GM19238 (cell line): Measurements from ENCODE around the gene STK39.
"Not testable (repeated sequence)": the region's sequence is repeated elsewhere in the genome, so short reads cannot be mapped to it uniquely, and the experiment has no call there.

Source experiments
- DNase-seq: peaks from one replicate; pipeline ENCODE4 v3.0.0; 2011; ENCODE audit warnings: low spot score; ENCODE audit not compliant: insufficient read length

Gene STK39

DNA sequence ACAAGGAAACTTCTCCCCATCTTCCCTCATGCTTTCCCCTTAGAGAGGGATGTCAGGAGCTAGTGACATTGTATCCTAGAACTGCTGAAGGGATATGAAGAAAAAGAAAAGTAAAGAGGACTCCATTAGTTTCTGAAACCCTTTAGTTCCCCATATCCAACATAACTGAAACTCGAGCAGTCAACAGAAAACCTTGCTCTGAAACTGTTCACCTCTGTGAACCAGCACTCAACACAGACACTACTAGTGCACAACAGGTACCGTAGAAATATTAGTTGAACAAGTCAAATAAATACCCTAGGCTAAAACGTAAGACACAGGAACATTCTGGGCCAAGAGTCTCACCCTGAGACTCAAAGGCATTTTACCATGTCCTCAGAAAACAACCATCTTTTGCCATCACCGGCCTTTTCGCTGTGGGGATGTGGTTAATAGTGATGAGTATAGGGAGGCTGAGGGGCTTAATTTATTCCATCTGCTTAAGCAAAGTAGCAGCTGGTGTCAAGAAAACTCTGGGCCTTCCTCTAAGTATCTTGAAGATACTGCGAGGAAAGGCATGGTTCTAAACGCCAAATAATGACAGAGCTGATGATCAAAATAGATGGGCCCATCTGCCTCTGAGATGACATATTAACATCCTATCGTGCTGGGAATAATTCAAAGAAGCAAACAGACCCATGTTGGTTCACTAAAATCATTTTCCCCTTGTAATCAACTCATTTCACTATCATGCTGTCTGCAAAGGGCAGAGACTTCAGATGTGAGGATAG, 156.8 kb downstream of the STK39 start:
- DNase-seq, result no peak

DNA sequence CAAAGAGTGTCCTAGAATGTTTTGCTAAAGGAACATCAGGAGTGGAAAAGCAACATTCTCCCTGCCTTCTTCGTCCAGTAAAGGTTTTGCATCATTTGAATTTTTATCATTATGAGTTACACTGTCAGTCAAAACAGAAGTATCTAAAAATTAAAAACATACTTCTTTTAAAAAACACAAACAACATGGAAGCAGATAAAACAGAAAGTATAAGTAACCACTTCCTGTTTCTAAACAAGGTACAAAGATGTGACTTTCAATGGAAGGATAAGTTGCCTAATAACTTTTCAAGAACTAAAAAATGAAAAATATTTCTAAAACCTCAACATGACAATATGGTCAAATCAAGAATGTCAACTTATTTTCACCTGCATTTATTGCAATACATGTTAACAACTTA, 158.2 kb downstream of the STK39 start:
- no peak for DNase-seq

DNA sequence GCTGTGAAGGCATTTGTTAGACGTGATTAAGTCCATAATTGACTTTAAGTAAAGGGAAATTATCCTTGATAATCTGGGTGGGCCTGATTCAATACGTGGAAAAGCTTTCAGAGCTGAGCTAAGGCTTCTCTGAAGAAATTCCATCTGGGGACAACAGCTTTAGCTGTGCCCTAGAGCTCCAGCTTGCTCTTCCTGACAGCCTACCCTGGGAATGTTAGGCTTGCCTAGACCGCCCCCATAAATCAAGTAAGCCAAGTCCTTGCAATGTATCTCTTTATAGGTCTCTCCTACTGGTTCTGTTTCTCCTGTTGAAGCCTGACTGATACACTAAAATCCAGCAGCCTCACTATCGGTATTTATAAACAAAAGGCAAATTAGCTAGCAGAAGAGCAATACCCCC, 160.0 kb downstream of the STK39 start:
- DNase-seq, result no peak

DNA sequence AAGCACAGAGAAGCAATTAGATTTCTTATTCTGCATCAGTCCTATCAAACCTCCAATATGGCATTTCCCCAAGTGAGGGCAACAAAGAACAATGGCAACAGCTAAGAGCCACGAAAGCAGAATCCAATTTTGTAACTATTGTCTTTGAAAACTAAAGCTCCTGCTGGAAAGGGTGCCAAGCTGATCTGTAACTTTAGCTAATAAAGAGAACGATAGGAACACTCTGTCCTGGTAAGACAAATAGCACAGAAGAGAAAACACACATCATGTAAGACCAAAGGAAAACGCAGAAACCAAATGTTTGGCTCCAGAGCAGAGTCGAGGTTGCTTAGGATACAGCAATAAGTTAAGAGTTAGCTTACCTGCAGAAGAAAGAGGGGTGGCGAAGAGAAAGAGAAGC, 160.5 kb downstream of the STK39 start:
- no peak for DNase-seq

DNA sequence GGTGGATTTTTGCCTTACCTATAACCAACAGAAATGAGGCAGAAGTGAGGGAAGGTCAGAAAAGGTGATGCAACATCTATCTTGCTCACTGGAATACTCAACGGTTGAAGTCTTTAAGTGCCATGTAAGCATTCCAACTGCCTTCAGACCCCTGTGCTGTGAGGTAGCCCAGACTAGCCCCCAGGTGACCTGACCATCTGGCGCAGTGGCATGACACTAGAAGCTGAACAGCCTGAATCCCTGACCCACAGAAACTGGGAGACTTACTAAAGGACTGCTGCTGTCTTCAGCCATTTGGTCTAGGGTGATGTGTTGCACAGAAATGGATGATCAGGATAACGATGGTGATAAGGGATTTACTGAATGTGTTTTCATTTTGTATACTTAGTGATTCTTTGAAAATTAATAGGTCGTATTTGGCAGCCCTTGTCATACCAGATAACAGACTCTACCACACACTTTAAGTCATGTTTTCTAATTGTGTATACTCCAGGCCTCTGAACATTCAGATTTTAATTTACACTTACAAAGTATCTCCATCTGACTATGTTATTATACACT, 161.5 kb downstream of the STK39 start:
- no peak for DNase-seq

DNA sequence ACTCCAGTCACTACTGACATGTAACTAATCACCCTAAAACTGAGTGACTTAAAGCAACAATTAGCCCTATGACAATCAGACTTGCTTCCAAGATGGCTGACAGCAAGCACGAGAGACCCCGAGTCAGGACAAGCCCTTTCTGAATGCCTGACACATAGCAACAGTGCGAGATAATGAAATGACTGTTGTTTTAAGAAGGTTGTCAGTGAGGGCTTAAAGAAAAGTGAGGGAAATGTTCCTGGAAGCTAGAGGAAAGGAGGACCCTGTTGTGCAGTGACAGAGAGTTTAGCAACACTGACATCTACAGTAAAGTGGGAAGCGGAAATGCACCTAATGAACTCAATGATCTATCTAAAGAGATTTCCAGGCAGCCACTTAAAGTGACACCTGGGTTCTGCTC, 163.1 kb downstream of the STK39 start:
- DNase-seq, result no peak

DNA sequence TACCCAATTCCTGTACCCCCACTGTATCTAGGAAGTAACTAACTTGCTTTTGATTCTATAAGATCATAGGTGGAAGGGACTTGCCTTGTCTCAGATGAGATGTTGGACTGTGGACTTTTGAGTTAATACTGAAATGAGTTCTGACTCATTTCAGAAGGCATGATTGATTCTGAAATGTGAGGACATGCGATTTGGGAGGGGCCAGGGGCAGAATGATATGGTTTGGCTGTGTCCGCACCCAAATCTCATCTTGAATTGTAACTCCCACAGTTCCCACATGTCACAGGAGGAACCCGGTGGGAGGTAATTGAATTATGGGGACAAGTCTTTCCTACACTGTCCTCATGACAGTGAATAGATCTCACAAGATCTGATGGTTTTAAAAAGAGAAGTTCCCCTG, 165.9 kb downstream of the STK39 start:
- DNase-seq, result not testable (repeated sequence)

DNA sequence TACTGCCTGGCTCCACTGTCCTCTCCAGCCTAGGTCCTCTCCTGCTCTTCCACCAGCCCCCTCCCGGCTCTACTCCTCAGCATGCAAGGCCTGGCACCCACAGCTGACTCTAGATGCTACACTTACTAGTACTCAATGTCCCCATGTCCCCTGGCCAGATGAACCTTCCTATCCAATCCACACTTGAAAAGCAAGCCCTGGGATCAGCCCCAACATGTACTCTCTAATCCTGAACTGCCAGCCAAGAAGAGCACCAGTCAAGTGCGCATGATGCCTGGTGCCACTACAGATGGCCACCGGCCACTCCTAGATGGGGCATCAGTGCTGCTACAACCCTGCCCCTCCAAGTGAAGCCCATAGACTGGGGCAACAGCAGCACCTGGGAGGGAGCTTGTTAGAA, 168.2 kb downstream of the STK39 start:
- no peak for DNase-seq

DNA sequence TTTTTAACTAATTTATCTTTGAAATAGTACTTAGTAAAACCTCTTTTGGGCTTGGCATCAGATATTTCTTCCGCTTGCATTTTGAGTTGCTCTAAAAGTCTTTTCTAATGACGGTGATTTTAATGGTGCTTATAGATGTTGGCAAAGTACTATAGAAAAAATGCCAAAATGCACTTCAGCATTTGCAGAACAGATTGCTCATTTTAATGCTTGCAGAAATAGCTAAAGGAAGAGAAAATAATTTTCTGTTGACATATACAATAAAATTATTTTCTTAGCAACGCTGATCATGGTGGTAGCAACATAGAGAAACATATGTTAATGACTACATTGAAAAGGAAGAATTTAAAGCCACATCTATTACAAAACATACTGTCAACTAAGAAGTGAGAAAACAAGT, 170.7 kb downstream of the STK39 start:
- DNase-seq, result no peak

DNA sequence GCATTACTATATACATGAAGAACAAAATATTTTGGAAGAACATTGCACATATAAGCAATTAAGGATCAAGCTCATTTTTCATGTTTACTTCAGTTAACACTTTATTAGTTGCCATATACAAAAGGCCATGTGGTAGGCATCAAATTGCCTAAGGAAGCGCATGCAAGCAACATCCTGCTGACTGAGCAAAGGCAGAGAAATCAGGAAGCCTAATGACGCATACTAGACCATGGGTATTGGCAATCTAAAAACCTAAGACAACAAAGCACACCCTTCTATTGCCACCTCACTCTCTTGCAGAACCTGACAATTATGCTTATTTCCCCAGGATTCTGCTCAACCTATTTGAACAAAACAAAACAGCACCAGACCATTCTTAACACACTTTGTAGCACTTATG, 171.9 kb downstream of the STK39 start:
- no peak for DNase-seq

DNA sequence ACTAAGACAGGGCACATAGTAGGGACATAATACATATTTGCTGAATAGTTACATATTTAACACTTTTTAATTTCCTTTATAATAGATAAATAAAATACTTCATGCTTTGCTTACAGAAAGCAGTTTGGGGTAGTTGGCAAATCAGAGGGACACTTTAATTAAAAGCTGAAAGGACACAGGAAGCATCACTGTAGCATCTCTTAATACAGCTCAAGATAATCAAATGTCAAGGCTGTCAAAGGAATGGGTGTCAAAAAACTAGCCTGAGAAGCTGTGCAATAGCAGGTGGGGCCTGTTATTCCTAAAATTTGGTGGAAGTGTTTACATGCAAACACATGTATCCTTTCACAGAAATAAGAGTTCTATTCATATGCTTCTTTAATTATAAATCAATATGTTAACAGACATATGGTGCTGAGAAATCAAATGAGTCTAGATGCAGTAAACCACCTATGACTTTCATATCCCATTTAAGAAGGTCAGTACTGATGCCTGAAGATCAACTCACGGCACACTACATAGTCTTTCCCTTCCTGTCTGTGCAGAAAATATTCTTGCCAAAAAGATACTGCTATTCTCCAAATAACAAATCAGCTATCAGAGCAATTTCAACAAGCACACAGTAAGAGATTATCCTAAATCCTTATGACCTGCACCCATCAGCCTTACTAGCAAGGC, 174.6 kb downstream of the STK39 start:
- no peak for DNase-seq

DNA sequence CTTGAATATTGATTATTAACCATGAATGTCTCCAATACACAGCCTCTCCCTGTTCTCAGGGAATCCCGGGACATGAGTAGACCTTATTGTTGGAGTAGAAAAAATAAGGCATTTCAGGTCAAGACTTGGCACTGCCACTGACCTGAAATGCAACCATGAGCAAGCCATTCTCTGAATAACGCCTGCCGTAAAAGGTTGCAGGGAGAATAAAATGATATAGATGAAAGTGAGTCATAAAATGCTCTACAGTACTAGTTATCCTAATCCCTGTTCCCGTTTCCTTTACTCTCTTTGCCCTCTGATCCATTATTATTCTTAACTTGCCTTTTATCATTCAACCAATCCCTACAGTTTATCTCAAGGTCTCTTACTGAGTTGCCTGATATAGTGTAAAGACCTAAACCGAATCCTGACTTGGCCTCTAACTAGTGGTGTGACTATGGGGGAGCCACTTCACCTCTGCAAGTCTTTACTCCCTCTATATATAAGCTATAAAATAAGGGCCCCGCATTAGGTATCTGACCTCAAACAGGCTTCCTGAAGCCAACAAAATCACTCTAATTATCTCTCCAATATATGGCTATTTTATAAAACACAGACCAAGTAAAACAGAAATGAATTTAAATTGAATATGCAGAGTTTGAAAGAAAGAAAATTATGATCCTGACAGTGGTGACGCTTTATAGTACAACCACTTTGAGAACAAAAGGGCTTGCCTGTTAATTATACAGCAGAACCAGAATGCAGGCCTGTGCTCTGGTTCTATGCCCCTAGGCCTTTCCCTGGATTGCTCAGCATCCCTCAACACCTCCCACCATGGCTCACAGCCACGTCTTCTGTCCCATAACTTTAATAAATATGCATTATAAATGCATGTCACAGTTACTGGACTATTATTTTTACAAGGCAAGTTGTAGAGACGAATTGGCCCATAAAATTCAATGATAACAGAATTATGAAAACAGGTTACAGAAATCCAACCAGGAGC, 183.1 kb downstream of the STK39 start:
- no peak for DNase-seq

DNA sequence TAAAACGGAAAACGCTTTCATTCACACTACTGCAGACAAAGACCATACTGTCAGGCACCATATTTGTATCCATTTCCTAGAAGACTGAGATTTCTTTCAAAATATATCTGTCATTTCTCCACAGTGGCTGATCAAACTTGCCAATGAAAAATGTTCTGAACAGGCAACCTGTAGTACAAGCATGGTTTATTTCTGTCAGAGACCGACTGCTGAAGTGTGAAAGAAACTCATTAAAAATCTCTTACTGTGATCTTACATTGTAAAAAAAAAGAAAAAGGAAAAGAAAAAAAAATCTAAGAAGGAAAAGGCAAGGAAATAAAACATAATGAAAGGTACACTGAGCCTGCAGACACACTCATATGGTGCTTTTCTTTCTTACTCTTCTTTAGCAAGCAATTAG, 184.5 kb downstream of the STK39 start:
- no peak for DNase-seq

DNA sequence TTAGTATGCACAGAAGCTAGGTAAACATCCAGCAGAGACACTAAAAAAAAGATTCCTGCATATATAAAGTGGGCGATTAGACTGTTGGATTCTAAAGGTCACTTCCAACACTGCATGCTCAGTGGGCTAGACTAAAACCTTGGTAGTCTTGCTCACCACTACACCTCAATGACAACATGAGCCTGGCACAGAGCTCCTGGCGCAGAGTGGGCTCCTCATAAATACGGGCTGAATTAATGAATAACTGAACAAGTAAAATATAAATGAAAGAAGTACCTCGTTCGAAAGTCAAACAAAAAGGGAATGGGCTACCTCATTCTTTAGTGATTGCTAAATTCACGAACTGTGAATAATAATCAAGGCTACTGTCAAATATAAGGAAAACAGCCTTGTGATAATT, 185.3 kb downstream of the STK39 start:
- no peak for DNase-seq

DNA sequence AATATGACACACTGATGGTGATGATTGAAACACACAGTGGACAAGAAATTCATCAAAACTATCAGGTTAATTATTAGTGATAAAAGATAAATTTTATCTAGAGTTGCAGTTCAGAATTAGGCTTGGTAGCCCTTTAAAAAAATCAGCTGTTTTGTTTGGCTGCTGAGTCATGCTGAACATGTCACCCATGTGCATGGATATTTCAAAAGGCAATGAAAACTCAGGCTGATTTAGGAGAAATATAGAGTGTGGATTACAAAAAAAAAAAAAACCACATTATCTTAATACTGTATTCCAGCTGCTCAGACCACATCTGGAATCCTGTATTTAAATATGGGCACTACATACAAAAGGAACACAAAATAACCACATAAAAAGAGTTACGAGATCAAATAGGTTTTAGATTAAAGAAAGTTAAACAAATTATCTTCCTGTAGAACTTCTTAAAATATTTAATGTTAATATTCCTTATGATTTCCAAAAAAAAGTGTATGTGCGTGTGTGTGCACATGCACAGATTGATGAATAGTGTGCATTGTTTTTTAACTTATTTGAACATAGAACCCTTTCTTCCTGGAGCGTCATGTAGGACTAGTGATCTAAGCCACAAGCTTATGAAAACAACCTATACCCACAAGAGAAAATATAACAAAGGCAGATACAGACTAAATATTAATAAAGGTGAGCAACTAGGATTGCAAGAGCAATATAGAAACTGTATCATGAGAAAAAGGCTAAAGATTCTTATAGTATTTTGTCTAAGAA, 186.2 kb downstream of the STK39 start:
- no peak for DNase-seq

DNA sequence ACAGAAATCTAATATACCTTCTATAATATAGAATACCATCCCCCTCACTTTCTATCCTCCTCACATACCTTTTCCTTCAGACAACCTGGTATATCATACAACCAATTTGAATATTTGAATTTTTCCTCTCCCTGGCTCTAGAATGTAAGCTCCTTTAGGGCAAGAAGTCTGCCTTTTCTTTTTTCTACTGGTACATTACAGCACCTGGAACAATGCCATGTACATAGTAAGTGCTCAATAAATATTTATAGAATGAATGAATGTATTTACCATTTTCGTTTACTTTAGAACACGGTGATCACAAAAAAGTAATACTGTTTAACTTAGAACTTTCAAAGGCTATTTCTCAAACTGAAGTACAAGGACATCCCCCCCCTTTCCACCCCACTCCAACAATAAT, 187.6 kb downstream of the STK39 start:
- DNase-seq, result no peak

DNA sequence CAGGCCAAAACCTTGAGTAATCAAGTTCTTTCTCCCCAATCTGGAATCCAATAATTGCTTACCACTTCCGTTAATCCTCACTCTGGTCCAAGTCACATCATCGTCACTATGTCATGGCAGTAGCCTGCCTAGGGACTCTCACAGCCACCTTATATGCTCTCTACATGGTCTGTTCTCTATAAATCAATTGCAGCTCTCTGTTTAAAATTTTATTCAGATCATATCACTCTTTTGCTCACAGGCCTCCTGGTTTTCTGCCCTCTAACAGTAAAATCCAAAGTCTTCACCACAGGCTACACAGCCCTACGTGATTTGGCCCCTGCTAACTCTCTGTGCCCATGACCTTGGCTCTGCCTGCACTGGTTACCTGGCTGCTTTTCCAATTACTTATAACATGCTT, 188.7 kb downstream of the STK39 start:
- no peak for DNase-seq

DNA sequence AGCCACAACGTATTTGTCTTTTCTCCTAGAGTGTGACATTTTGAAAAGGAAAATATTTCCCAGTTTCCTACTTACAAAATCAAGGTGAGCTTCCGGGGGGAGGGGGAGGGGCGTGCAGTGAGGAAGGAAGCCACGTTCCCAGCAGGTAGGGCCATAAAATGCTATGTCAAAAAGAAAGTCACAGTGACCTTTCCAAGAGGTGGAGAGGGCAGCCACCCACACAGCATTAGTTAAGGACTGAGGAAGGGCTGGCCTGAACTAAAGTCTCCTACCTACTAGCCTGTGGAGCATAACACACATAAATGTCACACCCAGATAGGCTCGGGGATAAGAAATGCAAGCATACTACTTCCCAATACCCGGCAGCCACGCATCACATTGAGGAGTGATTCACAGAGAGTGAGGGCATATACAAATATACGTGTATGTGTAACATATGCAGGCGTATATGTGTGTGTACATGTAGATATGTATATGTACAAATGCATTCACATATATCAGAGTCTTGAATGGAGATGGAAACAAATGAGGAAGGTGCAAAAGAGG, 191.1 kb downstream of the STK39 start:
- DNase-seq, result no peak

DNA sequence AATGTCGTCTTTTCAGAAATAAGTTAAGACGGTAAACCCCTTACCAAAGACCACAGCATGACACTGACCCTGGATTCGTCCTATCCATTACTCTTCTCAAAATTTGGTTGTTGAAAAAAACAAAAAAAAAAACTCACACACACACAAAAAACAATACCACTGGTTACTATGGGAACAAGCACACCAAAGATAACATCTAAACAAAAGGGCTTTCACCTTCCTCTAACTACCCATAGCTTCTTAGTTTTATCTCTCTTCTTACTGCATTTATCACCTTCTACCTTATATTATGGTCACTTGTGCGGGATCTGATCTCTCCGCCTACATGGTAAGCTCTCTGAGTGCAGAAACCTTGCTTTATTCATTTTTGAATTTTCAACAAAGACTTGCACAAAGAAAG, 192.7 kb downstream of the STK39 start:
- DNase-seq, result no peak

DNA sequence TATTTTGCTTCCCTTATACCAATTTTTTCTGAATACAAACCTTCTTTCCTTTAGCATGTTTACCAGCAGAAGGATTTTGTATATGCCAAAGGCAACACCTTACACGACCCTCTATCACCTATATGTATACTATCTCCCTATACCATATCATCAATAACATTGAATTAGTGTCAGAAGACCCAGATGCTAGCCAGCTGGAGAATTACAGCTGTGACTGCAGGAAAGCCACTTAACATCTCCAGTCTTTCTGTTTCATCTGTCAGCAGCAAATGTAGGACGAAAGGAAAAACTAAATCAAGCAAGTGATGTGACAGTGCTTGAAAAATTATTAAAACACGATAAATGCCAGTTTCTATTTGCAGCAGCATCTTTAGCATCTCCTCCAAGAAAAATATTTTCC, 193.7 kb downstream of the STK39 start:
- DNase-seq, result no peak

DNA sequence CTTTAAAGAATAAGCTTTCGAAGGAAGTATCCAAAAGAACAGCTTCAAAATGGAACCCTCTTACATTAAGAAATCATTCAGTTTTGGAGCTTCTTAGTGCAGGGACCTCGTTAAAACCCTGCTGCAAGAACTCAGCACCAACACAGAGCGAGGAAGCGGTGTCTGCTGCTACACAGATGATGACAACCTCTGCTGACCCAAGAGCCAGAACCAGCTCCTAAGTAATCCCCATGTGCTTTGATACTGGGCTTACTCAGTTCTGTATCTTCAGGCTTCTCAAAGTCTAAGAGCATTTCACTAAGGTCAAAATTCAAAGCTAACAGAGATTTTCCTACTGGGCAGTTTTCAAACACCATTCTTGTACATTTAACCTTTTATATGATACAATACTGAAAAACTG, 194.6 kb downstream of the STK39 start:
- DNase-seq, result no peak
